CD4-positive, alpha-beta T cell (primary cell): ENCODE results near the gene VPS9D1. TPM values are rescaled to one million over a fixed set of nuclear protein-coding genes. Genes with fewer than 3 reads are reported as not detected.
"Not testable (repeated sequence)": the region's sequence is repeated elsewhere in the genome, so short reads cannot be mapped to it uniquely, and the experiment has no call there.

Experiments used
- ATAC-seq: fragments of 200-7000 bp; cut with Tn5 transposase; one replicate; pipeline ENCODE4 v1.10.0; 2022; ENCODE audit warnings: mild to moderate bottlenecking; ENCODE audit not compliant: poor library complexity
- CTCF ChIA-PET: fragments of 350-600 bp; sonication (Branson Sonifier 250); formaldehyde crosslinking; loops from one replicate; lab custom pipeline; 2021; ENCODE audit warnings: antibody characterized with exemption, inconsistent platforms; lab: Charles Lee
- POLR2A ChIA-PET: fragments of 350-600 bp; sonication (Branson Sonifier 250); formaldehyde crosslinking; loops from one replicate; lab custom pipeline; 2021; ENCODE audit warnings: antibody characterized with exemption, inconsistent platforms; lab: Charles Lee
- DNase-seq, 14 experiments: peaks; one replicate each; pipeline ENCODE4 v3.0.0-alpha.2; 2013 to 2020; ENCODE audit warnings: mixed read lengths in 2 of 14
- H3K27ac ChIP-seq, 2 donors: one replicate each; pipeline versions ENCODE4 v1.5.1 to v1.7.0; 2013; ENCODE audit warnings: low read length in 2 of 2, low read depth in 1 of 2, mild to moderate bottlenecking in 1 of 2
- H3K27me3 ChIP-seq, 2 experiments: 1 replicate in 1 of 2; 2 replicates in 1 of 2; pipeline versions ENCODE4 v1.6.1 to v1.7.0; 2013; ENCODE audit warnings: low read length in 2 of 2, control low read depth in 1 of 2, mild to moderate bottlenecking in 1 of 2, moderate library complexity in 1 of 2; ENCODE audit not compliant: insufficient read depth in 2 of 2, control insufficient read depth in 1 of 2
- H3K36me3 ChIP-seq: one replicate; pipeline ENCODE4 v1.6.1; 2013; ENCODE audit warnings: low read length, control low read depth; ENCODE audit not compliant: insufficient read depth
- H3K4me1 ChIP-seq: one replicate; pipeline ENCODE4 v1.6.1; 2013; ENCODE audit warnings: low read length, control low read depth; ENCODE audit not compliant: insufficient read depth
- H3K4me3 ChIP-seq: one replicate; pipeline ENCODE4 v1.5.1; 2013; ENCODE audit warnings: mild to moderate bottlenecking, low read length, moderate library complexity
- H3K9me3 ChIP-seq, 2 experiments: 1 replicate in 1 of 2; 2 replicates in 1 of 2; pipeline versions ENCODE4 v1.6.1 to v1.7.0; 2013; ENCODE audit warnings: low read length in 2 of 2, mild to moderate bottlenecking in 2 of 2, control low read depth in 1 of 2, moderate library complexity in 1 of 2; ENCODE audit not compliant: control insufficient read depth in 1 of 2, insufficient read depth in 1 of 2
- H3K27ac Mint-ChIP-seq: one replicate; pipeline ENCODE4 v1.8.0; 2020; ENCODE audit warnings: mixed read lengths
- H3K27me3 Mint-ChIP-seq: one replicate; pipeline ENCODE4 v1.8.0; 2021; ENCODE audit warnings: mixed read lengths
- H3K36me3 Mint-ChIP-seq: one replicate; pipeline ENCODE4 v1.8.0; 2021; ENCODE audit warnings: low read depth, mixed read lengths
- H3K4me1 Mint-ChIP-seq: one replicate; pipeline ENCODE4 v1.8.0; 2021; ENCODE audit warnings: low read depth, mixed read lengths
- H3K4me3 Mint-ChIP-seq: one replicate; pipeline ENCODE4 v1.8.0; 2020; ENCODE audit warnings: mild to moderate bottlenecking, mixed read lengths
- H3K9me3 Mint-ChIP-seq: one replicate; pipeline ENCODE4 v1.8.0; 2020; ENCODE audit warnings: mixed read lengths
- CTCF ChIP-seq: fragments of 200-600 bp; IDR thresholded peaks from one replicate; pipeline ENCODE4 v1.8.0; 2022; ENCODE audit warnings: antibody characterized with exemption, mild to moderate bottlenecking
- intact Hi-C, 2 experiments: fragments of 100-400 bp; cut with DNase I in 1 of 2; cut with micrococcal nuclease in 1 of 2; formaldehyde crosslinking; loops; one replicate each; pipeline versions ENCODE4 v1.15.1 to v1.9.0; 2023 to 2025; cut with DNase I, micrococcal nuclease
- total RNA-seq, 174 experiments: library from RNA in 2 of 174; stranded (reverse) in 2 of 174; gene quantifications; one replicate each; pipeline ENCODE4 v1.2.3 and lab custom pipeline; 2021 to 2026

The VPS9D1 gene
- total RNA-seq, 2 experiments from 2014 or later = 18.5 to 21.8 TPM

GRCh38 chr16:89672177-89672941 lies 48.3 kb downstream of the VPS9D1 start:
- POLR2A ChIA-PET = no interaction called here
- H3K27ac ChIP-seq = no peak overlapping the region
- Mint-ChIP-seq H3K4me1 (peaks cover 6% of the 10 kb centered on the region), H3K9me3 (no peaks in the 10 kb centered on the region), H3K4me3 (no peak overlapping the region), H3K27me3 (no peaks in the 10 kb centered on the region), H3K36me3 (no peaks in the 10 kb centered on the region), H3K27ac (no peak overlapping the region)
- ATAC-seq (no peak), DNase-seq (no peak)
- CTCF ChIA-PET = no interaction called here
- no peaks in the 10 kb centered on the region for H3K36me3 ChIP-seq
- no peaks in the 10 kb centered on the region for H3K27me3 ChIP-seq
- no peak overlapping the region for H3K4me3 ChIP-seq
- intact Hi-C loops = no loop called here
- H3K4me1 ChIP-seq = peaks cover 5% of the 10 kb centered on the region
- no peak for TF ChIP-seq CTCF
- H3K9me3 ChIP-seq = peaks cover 0 to 2% of the 10 kb centered on the region in 2 experiments

- ATAC-seq, H3K9me3 Mint-ChIP-seq, H3K36me3 Mint-ChIP-seq, H3K4me3 Mint-ChIP-seq, DNase-seq, H3K27ac ChIP-seq, H3K27ac Mint-ChIP-seq, intact Hi-C loops, POLR2A ChIA-PET, H3K4me1 ChIP-seq, H3K9me3 ChIP-seq, H3K36me3 ChIP-seq, H3K27me3 Mint-ChIP-seq, H3K27me3 ChIP-seq, H3K4me3 ChIP-seq, CTCF ChIA-PET, H3K4me1 Mint-ChIP-seq: not testable (repeated sequence)
Observed at GRCh38 chr16:89671565-89671964, 49.1 kb downstream of the VPS9D1 start.

GRCh38 chr16:89670496-89671431 lies 49.9 kb downstream of the VPS9D1 start:
- Histone ChIP-seq H3K9me3 (no peaks in the 10 kb centered on the region), H3K4me3 (no peak overlapping the region), H3K36me3 (no peaks in the 10 kb centered on the region), H3K27ac (no peak overlapping the region), H3K4me1 (peaks cover 5% of the 10 kb centered on the region), H3K27me3 (no peaks in the 10 kb centered on the region)
- no peak for DNase-seq
- Mint-ChIP-seq H3K36me3 (no peaks in the 10 kb centered on the region), H3K4me1 (peaks cover 6% of the 10 kb centered on the region), H3K4me3 (no peak overlapping the region), H3K9me3 (no peaks in the 10 kb centered on the region), H3K27me3 (no peaks in the 10 kb centered on the region), H3K27ac (no peak overlapping the region)
- ChIA-PET CTCF (no interaction called here), POLR2A (no interaction called here)
- intact Hi-C loops = no loop called here
- no peak for ATAC-seq
- TF ChIP-seq CTCF = no peak
